ENCODE results near the gene PDE1A.
"Not testable (repeated sequence)": the region's sequence is repeated elsewhere in the genome, so short reads cannot be mapped to it uniquely, and the experiment has no call there.

PDE1A gene

DNA sequence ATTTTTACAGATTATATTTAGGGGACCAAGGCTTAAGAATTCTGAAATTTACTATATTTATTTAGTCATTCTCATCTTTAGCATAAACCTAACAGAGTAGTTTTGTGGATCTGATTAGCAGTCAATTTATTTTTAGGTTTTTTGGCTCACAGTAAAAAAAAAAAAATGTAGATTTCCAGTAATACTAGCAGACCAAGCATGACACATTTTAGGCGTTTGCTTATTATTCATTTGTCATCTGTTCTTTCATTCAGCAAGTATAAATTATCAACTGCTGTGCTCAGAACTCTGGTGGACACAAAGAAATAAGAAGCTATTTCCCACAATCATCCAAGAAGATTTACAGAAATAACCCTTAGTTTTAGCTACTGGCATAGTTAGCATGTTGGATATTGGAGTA, 20.6 kb downstream of the PDE1A start:
- no peak for DNase-seq (ENCODE audit: low read depth)

DNA sequence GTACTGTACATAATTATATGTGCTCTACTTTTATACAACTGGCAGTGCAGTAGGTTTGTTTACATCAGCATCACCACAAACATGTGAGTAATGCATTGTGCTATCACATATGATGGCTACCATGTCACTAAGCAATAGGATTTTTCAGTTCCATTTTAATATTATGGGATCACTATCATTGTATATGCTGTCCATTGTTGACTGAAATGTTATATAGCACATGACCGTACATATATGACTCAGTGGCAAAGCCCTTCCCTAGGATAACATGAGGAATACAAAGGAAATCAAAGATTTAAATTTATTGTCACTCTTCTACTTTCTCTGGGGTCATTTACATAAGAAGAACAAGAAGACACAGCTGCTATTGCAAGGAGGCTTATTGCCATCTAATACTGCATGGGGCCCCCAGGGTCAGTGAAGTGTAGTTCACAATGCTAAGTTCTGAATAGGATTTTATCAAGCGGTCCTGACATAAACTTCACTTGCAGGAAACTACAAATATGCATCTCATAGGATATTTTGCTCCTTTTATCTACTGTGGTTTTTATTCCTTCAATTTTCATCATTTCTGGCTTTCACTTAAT, 21.8 kb downstream of the PDE1A start:
- no peak for DNase-seq (ENCODE audit: low read depth)

DNA sequence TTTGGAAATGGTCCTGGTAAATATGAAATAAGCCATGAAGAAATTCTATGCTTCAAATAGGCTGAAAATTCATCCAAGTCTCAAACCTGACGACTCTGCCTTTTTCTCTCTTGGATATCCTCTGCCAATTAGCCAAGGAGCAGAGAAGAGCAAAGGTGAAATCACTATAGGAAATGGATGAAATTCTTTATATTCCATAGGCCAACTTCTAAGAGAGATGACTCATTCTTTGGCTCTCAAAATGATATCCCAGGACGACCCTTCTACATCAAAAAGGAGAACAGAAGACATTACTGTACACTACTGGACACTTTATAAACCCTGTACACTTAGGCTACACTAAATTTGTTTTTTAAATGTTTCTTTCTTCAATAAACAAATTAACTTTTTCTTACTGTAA, 22.7 kb downstream of the PDE1A start:
- DNase-seq (ENCODE audit: low read depth): no peak

GRCh38 chr2:182393270-182393760, 33.5 kb downstream of the PDE1A start:
- no peak for DNase-seq (ENCODE audit: low read depth)

DNA sequence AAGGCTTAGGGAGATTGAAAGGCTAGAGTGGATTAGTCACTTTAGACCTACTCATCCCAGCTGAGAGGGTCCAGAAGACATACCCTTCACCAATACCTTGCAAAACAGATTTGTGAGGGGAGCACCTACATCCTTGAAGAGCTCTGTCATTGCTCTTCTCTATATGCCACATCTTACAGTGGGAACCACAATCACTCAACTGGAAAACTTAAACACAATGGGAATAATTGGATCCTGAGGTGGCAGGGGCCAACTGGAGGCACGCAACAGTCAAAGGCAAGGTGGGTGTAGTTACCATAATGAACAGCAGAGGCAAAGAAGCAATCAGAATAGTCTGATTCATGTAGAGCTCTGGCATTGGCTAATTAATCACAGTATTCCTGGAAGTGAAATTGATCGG, 35.4 kb downstream of the PDE1A start:
- DNase-seq (ENCODE audit: low read depth): no peak

DNA sequence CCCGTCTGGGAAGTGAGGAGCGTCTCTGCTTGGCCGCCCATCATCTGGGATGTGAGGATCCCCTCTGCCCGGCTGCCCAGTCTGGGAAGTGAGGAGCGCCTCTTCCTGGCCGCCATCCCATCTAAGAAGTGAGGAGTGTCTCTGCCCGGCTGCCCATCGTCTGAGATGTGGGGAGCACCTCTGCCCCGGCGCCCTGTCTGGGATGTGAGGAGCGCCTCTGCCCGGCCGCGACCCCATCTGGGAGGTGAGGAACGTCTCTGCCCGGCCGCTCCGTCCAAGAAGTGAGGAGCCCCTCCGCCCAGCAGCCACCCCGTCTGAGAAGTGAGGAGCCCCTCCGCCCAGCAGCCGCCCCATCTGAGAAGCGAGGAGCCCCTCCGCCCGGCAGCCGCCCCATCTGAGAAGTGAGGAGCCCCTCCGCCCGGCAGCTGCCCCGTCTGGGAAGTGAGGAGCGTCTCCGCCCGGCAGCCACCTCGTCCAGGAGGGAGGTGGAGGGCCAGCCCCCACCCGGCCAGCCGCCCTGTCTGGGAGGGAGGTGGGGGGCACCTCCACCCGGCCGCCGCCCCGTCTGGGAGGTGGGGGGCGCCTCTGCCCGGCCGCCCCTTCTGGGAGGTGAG, 40.5 kb downstream of the PDE1A start:
- not testable (repeated sequence) for DNase-seq (ENCODE audit: low read depth)

DNA sequence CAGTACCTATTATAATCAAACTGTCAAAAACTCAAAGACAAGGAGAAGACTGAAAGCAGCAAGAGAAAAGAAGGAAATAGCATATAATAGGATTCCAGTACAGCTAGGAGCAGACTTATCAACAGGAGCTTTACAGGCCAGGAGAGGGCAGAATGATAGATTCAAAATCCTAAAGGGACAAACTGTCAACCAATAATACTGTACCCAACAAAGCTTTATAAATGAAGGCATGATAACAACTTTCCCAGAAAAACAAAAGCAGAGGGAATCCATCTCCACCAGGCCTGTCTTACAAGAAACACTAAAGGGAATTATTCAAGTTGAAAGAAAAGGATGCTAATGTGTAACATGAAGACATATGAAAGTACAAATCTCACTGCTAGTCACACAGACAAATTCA, 42.0 kb downstream of the PDE1A start:
- DNase-seq (ENCODE audit: low read depth): no peak

DNA sequence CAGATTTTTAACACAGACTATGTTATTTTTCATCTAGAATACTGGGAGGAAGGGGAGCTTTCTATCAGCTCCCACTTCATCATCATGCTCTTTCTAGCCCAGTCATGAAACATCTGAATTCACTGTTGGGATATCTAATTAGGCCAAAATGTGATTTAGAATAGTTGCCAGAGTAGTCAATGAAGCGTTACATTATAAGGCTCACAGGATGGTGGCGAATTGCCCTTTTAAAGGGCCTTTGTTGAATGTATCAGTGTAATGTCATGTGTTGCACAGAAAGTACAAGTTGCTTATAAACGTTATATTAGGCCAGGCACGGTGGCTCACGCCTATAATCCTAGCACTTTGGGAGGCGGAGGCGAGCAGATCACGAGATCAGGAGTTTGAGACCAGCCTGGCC, 45.6 kb downstream of the PDE1A start:
- DNase-seq (ENCODE audit: low read depth): no peak

GRCh38 chr2:182379241-182379640, 47.6 kb downstream of the PDE1A start:
- no peak for DNase-seq (ENCODE audit: low read depth)

GRCh38 chr2:182378759-182379158, 48.1 kb downstream of the PDE1A start:
- no peak for DNase-seq (ENCODE audit: low read depth)

GRCh38 chr2:182377467-182377866, 49.4 kb downstream of the PDE1A start:
- DNase-seq (ENCODE audit: low read depth): no peak

- DNase-seq (ENCODE audit: low read depth): no peak
Observed at GRCh38 chr2:182375862-182376261, 51.0 kb downstream of the PDE1A start.

GRCh38 chr2:182372661-182373060, 54.2 kb downstream of the PDE1A start:
- no peak for DNase-seq (ENCODE audit: low read depth)

DNA sequence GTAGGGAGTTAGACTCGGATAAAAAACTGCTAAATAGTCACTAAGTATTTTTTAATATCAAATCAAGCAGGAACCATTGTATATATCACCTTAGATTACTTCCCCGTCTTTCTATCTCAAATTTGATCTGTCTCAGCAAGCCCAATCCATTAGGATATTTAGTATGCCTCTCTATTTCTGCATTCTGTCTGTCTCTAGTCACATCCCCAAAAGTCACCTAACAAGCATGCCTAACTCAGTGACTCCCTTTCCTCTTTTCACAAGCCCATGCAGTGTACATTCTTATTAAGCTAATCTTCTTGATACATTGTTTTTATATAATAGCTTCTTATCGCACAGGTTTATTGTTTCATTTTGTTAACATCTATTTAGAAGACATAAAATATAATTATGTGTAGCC, 57.8 kb downstream of the PDE1A start:
- no peak for DNase-seq (ENCODE audit: low read depth)

GRCh38 chr2:182368446-182368845, 58.4 kb downstream of the PDE1A start:
- DNase-seq (ENCODE audit: low read depth): no peak

- no peak for DNase-seq (ENCODE audit: low read depth)
Observed at GRCh38 chr2:182367401-182367800, 59.4 kb downstream of the PDE1A start.

- no peak for DNase-seq (ENCODE audit: low read depth)
Observed at GRCh38 chr2:182366628-182367027, 60.2 kb downstream of the PDE1A start.

DNA sequence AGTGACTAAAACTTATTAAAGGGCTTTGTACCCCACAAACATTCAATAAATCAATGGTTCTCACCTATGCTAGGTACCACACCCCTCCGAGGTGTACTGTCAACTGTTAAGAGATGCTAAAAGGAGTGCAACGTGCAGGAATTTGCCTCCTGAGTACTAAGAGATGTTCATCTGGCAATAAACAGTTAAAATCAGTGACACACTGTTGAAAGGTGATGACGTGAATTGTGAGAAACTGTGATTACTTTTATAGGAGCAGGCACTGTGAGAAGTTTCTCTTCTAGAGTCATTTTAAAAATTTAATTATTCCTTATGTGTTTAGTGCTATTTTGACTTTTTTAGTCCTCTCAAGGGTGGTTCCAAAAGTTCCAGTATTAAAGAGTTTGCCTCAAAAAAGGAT, 61.0 kb downstream of the PDE1A start:
- DNase-seq (ENCODE audit: low read depth): no peak

- no peak for DNase-seq (ENCODE audit: low read depth)
Observed at GRCh38 chr2:182361477-182361876, 65.4 kb downstream of the PDE1A start.

DNA sequence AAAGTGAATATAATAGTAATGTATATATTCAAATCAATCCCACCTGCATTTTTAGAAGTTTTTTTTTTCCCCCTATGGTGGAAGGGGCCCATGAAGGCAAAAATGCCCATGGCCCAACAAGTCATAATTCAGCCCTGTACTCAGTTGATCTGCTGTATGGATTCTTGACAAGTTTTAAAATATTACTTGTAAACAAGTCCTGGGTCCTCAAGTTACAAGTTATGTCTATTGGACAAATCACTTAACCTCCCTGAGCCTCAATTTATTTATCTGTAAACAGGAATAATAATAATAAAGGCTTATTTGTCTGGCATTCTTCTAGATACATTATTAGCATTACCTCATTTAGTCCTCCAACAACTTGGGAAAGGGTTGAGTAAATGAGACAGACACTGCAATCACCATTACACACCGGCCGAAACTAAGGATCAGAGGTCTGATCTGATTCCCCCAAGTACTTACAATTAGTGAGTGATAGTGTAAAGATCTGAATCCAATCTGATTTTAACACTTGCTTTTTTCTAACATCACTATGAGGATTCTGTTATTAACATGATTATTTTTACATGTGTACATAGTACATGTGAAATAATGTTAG, 66.1 kb downstream of the PDE1A start:
- no peak for DNase-seq (ENCODE audit: low read depth)

DNA sequence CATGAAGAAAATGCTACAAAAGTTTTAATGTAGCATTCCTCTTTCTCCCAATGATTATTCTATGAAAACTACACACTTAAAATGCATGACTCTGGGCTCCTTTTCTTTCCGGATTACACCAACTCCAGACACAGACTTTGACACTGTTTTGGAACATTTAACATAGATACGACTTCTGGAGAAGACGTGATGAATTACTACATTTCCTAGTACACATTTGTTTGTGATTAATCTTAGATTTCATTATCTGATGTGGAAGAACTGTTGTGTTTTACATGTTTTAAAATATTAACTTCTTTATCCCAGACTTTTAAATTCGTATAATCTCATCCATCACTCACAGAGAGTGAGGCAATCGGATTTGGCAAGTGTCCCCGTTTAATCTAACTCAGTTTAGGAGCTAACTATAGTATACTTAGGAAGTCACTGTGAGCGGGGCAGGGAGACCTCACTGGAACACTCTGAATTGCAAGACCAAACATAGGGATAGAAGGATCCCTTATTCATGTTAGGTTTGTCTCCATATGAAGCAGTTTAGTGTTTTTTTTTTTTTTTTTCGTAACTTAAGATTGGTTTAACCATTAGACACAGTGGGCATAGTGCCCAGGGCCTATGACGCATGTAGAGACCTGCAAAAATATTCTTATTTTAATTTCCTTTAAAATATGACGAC, 66.7 kb downstream of the PDE1A start:
- DNase-seq (ENCODE audit: low read depth): no peak

DNA sequence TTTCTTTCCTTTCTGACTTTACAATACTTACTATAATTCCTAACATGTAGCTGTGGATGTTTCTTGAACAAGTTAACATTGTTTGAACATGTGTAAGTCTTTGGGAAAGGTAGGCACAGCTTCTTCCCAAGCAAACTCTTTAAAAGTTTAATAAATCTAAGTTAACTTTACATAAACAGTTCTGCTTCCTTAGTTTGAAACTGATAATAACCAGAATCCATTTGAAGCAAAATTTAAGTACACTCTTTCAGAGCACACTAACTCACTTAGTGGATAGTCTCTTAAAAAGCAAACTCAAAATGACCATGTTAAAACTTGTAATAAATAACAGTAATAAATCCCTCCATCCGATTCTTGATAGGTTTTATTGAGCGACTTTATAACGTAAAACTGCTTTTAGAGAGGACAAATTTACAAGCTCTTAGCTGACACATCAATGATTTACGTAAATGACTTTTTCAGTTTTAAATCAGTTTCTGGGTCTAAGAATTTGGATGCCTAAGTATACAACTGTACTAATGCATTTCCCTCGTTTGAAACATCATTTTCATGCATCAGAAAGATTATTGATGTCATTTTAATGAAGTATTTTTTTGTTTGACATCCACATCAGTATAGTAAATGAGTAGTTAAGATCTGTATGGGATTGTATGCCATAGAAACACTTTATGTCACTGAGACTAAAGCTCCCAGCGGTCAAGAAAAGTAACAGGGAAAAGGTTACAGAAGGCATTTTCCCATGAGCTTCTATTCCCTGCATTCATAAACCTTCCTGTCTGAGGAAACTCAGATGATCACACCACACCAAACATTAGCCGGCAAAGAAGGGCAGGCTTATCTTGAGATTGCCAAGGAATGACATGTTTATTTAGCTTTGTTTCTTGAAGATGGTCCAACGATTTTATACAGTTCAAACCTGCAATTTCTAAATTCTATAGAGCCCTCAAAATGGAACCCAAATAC, 67.5 kb downstream of the PDE1A start:
- DNase-seq (ENCODE audit: low read depth): no peak

Measured in activated gamma-delta T cell treated with anti-CD3 and anti-CD28 coated beads, Interleukin-2, amount 50 U/mL, for 16 hours (primary cell).